GM12801 (cell line): ENCODE results near the gene PGAP1.

Experiments used
- CTCF ChIP-seq: IDR thresholded peaks from one replicate; pipeline ENCODE4 v1.5.1; 2011; ENCODE audit warnings: control low read depth; ENCODE audit not compliant: insufficient read length; ENCODE audit errors: extremely low read depth

PGAP1 gene

DNA sequence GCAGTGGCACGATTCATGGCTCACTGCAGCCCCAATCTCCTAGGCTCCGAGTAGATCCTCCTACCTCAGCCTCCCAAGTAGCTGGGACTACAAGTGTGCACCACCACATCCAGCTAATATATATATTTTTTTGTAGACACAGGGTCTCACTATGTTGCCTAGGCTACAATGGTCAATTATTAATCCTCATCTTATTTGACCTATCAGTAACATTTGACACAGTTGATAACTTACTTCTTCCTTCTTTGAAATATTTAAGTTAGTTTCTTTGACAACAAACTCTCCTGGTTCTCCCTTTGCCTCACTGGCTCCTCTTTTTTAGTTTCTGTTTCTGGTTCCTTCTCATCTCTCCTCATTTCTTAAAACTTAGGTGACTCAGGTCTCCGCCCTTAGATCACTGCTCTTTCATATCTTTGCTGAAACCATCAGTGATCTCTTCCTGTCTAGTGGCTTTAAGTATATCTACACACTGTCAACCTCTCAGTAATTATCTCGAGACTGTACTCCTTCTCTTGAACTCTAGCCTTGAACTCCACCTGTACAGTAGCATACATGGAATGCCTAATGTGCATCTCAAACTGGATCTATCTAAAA lies 11.5 kb downstream of the PGAP1 start:
- TF ChIP-seq CTCF = no peak

- no peak for TF ChIP-seq CTCF
These were observed 12.8 kb downstream of the PGAP1 start for GRCh38 chr2:196913691-196914090.

DNA sequence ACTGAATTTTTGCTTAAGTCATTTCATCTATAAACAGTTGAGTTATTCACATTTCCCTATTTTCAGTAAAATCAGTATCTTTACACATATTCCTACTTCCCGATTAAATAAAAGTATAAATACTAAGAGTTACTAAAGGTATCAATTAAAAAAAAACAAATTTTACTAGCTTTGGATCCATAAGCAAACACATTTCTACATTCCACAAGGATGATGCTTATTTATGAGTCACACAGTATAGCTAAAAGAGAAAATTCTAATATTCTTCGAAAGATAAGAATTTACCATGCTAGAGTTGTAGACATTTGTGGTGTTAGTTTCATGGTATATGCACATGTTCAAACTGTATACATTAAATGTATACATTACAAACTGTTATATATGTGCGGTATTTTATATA lies 23.7 kb downstream of the PGAP1 start:
- no peak for TF ChIP-seq CTCF

DNA sequence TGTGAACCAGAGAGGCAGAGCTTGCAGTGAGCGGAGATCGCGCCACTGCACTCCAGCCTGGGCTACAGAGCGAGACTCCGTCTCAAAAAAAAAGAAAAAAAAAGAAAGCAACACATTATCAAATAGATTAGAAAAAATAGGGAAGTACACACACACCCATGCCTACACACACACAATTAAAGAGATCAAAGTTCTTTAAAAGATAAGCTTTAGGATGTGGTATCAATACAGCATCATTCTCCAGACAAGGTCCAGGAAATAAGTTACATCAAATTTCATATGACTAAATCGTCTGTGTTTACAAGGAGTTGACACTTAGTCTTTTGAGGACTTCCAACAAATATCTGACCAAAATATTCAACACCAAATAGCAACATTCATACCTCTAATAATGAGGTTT lies 25.7 kb downstream of the PGAP1 start:
- TF ChIP-seq CTCF = no peak

GRCh38 chr2:196899976-196900375 lies 26.5 kb downstream of the PGAP1 start:
- TF ChIP-seq CTCF = no peak

- no peak for TF ChIP-seq CTCF
These were observed 35.4 kb downstream of the PGAP1 start for GRCh38 chr2:196891136-196891535.

GRCh38 chr2:196887431-196887830 lies 39.1 kb downstream of the PGAP1 start:
- no peak for TF ChIP-seq CTCF
